Measurements from ENCODE around the gene ATP13A4.

GRCh38 chr3:193387596-193387995 lies 167.1 kb downstream of the ATP13A4 start:
- TF ChIP-seq CTCF (IDR thresholded peaks at IDR 0.05): no peak
- no peak for TF ChIP-seq EZH2 (IDR thresholded peaks at IDR 0.05; ENCODE audit: borderline replicate concordance, insufficient read depth, low read depth, low read length, poor library complexity, severe bottlenecking)
